WTC11 (cell line): Measurements from ENCODE around the gene CFAP100.

Source experiments
- ATF3 ChIP-seq: sonication (generic); formaldehyde crosslinking; conservative IDR thresholded peaks from 2 replicates; pipeline ENCODE4 v1.8.1; 2022; ENCODE audit warnings: mild to moderate bottlenecking, missing genetic modification reagents
- CTCF ChIP-seq: fragments of 200-600 bp; IDR thresholded peaks from 2 replicates; pipeline ENCODE4 v1.8.0; 2022; ENCODE audit warnings: antibody characterized with exemption
- E2F1 ChIP-seq: sonication (generic); formaldehyde crosslinking; IDR thresholded peaks from 2 replicates; pipeline ENCODE4 v1.8.0; 2022; ENCODE audit warnings: mild to moderate bottlenecking, missing genetic modification reagents
- ESRRA ChIP-seq: sonication (generic); formaldehyde crosslinking; IDR thresholded peaks from 2 replicates; pipeline ENCODE4 v1.8.1; 2022; ENCODE audit warnings: mild to moderate bottlenecking, missing genetic modification reagents, borderline replicate concordance
- NR2C2 ChIP-seq: sonication (generic); formaldehyde crosslinking; IDR thresholded peaks from 2 replicates; pipeline ENCODE4 v1.8.0; 2022; ENCODE audit warnings: mild to moderate bottlenecking, missing genetic modification reagents
- PRDM15 ChIP-seq: sonication (generic); formaldehyde crosslinking; IDR thresholded peaks from 2 replicates; pipeline ENCODE4 v1.8.0; 2022; ENCODE audit warnings: missing genetic modification reagents
- ZBTB43 ChIP-seq: sonication (generic); formaldehyde crosslinking; IDR thresholded peaks from 2 replicates; pipeline ENCODE4 v1.8.1; 2023; ENCODE audit warnings: mild to moderate bottlenecking, missing genetic modification reagents
- ZNF138 ChIP-seq: sonication (generic); formaldehyde crosslinking; conservative IDR thresholded peaks from 2 replicates; pipeline ENCODE4 v1.8.1; 2022; ENCODE audit warnings: mild to moderate bottlenecking, moderate library complexity, missing genetic modification reagents
- ZNF232 ChIP-seq: sonication (generic); formaldehyde crosslinking; IDR thresholded peaks from 2 replicates; pipeline ENCODE4 v1.8.0; 2022; ENCODE audit warnings: mild to moderate bottlenecking, missing genetic modification reagents
- ZNF512 ChIP-seq: sonication (generic); formaldehyde crosslinking; IDR thresholded peaks from 2 replicates; pipeline ENCODE4 v1.8.1; 2022; ENCODE audit warnings: missing genetic modification reagents, borderline replicate concordance
- ZSCAN18 ChIP-seq: fragments of 250-450 bp; sonication (Bioruptor Pico); IDR thresholded peaks from 2 replicates; pipeline ENCODE4 v2.1.2; 2022; ENCODE audit warnings: mild to moderate bottlenecking, moderate library complexity

GRCh38 chr3:126479642-126480041 lies 84.9 kb downstream of the CFAP100 start:
- TF ChIP-seq PRDM15 (CRISPR knock-in tag) (no peak), ATF3 (no peak), ZBTB43 (CRISPR knock-in tag) (no peak), ZNF512 (CRISPR knock-in tag) (no peak), NR2C2 (CRISPR knock-in tag) (no peak), CTCF (no peak), ZSCAN18 (no peak), E2F1 (CRISPR knock-in tag) (no peak), ZNF232 (CRISPR knock-in tag) (no peak), ESRRA (CRISPR knock-in tag) (no peak), ZNF138 (no peak)
